GM18520 (cell line): ENCODE measurements around the gene ANXA11.

Experiments
- ATAC-seq: cut with Tn5 transposase; IDR thresholded peaks from one replicate; pipeline ENCODE4 v1.9.1; 2021; ENCODE audit not compliant: unreplicated experiment

The ANXA11 gene

GRCh38 chr10:80118669-80119068 lies 86.7 kb downstream of the ANXA11 start:
- ATAC-seq: no peak

GRCh38 chr10:80110986-80111385 lies 94.4 kb downstream of the ANXA11 start:
- ATAC-seq: no peak

GRCh38 chr10:80108576-80109239 lies 96.6 kb downstream of the ANXA11 start:
- no peak for ATAC-seq

GRCh38 chr10:80104066-80104926 lies 101.0 kb downstream of the ANXA11 start:
- peak; percentile 77 for ATAC-seq
